MG63 (cell line): ENCODE data around the gene CGB8. TPM values are rescaled to one million over a fixed set of nuclear protein-coding genes. Genes with fewer than 3 reads are reported as not detected.
A peak's percentile ranks its signal among the peaks of the same experiment; 100 is the strongest.
"Not testable (repeated sequence)": the region's sequence is repeated elsewhere in the genome, so short reads cannot be mapped to it uniquely, and the experiment has no call there.

Experiments used
- DNase-seq: peaks from one replicate; pipeline ENCODE4 v3.0.0-alpha.2; 2020
- H3K27me3 ChIP-seq: fragments of 250-450 bp; sonication (Bioruptor Pico); 2 replicates; pipeline ENCODE4 v1.5.1; 2020; ENCODE audit warnings: mild to moderate bottlenecking, moderate library complexity
- H3K36me3 ChIP-seq: fragments of 250-450 bp; sonication (Bioruptor Pico); 2 replicates; pipeline ENCODE4 v1.5.1; 2020; ENCODE audit warnings: mild to moderate bottlenecking, moderate library complexity
- H3K4me3 ChIP-seq: fragments of 250-450 bp; sonication (Bioruptor Pico); 2 replicates; pipeline ENCODE4 v1.5.1; 2020; ENCODE audit warnings: mild to moderate bottlenecking, moderate library complexity
- H3K9me3 ChIP-seq: fragments of 250-450 bp; sonication (Bioruptor Pico); 2 replicates; pipeline ENCODE4 v1.5.1; 2020; ENCODE audit warnings: mild to moderate bottlenecking, moderate library complexity
- total RNA-seq: library from RNA; depleted of rRNA; stranded (reverse); fragments of >200 nt; shearing (Covaris generic); gene quantifications from 2 replicates; pipeline ENCODE4 v1.2.3, GENCODE V29; 2014; ENCODE audit warnings: low replicate concordance

CGB8 gene
- total RNA-seq, 1 experiment from 2014 or later, result not detected

- H3K27me3 ChIP-seq, result peaks cover 11% of the 10 kb centered on the region
- H3K4me3 ChIP-seq, result peak overlapping the region; percentile 40
- DNase-seq, result peak; percentile 64
These were observed 29.5 kb downstream of the CGB8 start for GRCh38 chr19:49019242-49019932.

GRCh38 chr19:49018388-49019241 lies 30.3 kb downstream of the CGB8 start:
- H3K9me3 ChIP-seq, DNase-seq, H3K4me3 ChIP-seq: not testable (repeated sequence)
- Histone ChIP-seq H3K36me3 (peaks cover 24% of the 10 kb centered on the region), H3K27me3 (peaks cover 11% of the 10 kb centered on the region)

More at GRCh38 chr19:49019242-49019932, 29.5 kb downstream of the CGB8 start:
- Histone ChIP-seq H3K9me3 (no peaks in the 10 kb centered on the region), H3K36me3 (peaks cover 16% of the 10 kb centered on the region)

GRCh38 chr19:49017666-49018351 lies 31.1 kb downstream of the CGB8 start:
- peak; percentile 60 for DNase-seq

DNA sequence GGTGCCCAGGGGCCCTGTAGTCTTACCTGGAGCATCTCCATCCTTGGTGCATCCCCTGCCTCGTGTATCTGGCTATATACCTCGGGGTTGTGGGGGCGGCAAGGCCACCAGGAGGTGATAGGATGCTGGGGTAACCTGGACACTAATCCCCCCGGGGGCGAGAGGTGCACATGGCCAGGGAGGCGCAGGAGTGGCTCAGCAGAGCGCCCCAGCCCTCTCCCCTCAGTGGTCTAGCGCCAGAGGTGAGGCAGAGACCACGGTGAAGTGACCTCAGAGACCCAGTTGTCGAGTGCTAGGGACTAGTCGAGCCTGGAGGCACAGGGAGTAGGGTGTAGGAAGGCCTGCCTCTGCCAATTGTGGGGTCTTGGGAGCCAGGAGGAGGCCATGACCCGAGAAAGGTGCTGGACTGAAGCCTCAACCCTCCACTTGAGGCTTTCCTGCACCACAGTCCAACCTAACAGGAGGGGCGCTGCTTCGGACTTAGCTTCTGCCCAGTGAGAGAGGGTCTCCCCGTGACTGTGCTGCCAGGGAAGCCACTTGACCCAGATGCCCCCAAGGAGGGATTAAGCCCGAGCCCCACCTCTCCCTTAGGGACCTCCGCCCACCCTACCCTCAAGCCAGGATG lies 31.8 kb downstream of the CGB8 start, which contains the start of gene LHB:
LHB (minus strand) TSS at position 51 of the 625 bp plus-strand sequence; CDS start at position 41, 10 bp downstream.
- H3K9me3 ChIP-seq, result no peaks in the 10 kb centered on the region
- DNase-seq, result no peak

More at GRCh38 chr19:49017666-49018351, 31.1 kb downstream of the CGB8 start:
- Histone ChIP-seq H3K27me3 (peaks cover 11% of the 10 kb centered on the region), H3K9me3 (no peaks in the 10 kb centered on the region), H3K36me3 (peaks cover 28% of the 10 kb centered on the region), H3K4me3 (no peak overlapping the region)

GRCh38 chr19:49016067-49016839 lies 32.7 kb downstream of the CGB8 start:
- Histone ChIP-seq H3K4me3 (no peak overlapping the region), H3K36me3 (peaks cover 41% of the 10 kb centered on the region), H3K9me3 (no peaks in the 10 kb centered on the region), H3K27me3 (peaks cover 11% of the 10 kb centered on the region)
- no peak for DNase-seq

More for the DNA sequence above, 31.8 kb downstream of the CGB8 start, which contains the start of gene LHB:
- peaks cover 11% of the 10 kb centered on the region for H3K27me3 ChIP-seq
- H3K36me3 ChIP-seq, result peaks cover 35% of the 10 kb centered on the region
- H3K4me3 ChIP-seq, result no peak within 1 kb of the TSS

- no peak for DNase-seq
- Histone ChIP-seq H3K4me3 (no peak overlapping the region), H3K36me3 (peaks cover 51% of the 10 kb centered on the region), H3K27me3 (peaks cover 11% of the 10 kb centered on the region), H3K9me3 (no peaks in the 10 kb centered on the region)
These were observed 34.0 kb downstream of the CGB8 start for GRCh38 chr19:49014870-49015255.

DNA sequence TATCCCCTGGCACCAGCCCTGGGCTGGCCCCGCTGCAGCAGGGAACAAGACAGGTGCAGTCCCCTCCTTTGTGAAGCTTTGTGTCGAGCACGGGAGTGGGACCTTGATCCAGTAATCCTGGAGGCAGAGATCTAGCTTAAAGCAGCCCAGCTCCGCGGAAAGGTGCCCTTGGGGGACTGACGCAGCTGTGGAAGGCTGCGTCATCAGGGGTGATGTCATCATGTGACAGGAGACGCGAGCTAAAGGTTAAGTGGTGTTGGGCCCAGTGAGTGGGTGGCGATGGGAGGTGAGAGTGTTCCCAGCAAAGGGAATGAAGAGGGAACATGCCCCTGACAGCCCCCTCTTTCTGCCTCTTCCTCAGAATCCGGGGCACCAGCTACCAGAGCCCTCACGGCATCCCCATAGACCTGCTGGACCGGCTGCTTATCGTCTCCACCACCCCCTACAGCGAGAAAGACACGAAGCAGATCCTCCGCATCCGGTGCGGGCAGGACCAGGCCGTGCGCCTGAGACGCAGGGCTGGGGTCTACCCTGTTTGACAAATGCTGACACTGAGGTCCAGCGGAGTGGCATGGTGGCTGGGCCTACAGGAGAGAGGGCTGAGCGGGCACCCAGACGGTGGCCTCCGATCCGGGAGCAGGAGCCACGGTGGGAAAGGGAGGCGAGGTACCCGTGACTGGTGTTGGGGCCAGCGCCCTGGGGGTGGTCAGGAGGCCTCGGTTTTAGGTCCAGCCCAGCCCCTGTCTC lies 34.6 kb downstream of the CGB8 start:
- Histone ChIP-seq H3K36me3 (peaks cover 56% of the 10 kb centered on the region), H3K9me3 (no peaks in the 10 kb centered on the region), H3K4me3 (no peak overlapping the region), H3K27me3 (peaks cover 6% of the 10 kb centered on the region)
- DNase-seq, result no peak

DNA sequence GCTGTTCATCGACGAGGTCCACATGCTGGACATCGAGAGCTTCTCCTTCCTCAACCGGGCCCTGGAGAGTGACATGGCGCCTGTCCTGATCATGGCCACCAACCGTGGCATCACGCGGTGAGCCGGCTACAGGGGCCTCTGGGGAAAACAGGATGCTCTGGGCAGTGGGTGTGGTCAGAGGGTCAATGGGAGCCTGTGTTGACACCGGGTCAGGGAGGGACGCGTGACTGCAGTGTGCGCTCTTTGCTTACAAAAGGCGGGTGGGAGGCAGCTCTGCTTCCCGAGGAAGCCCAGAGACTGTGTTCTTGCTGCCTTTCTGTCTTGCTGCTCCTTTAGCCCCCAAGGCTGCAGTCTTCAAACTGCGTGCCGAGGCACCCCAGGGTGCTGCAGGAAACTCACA lies 37.7 kb downstream of the CGB8 start:
- no peak for DNase-seq
- H3K9me3 ChIP-seq, result no peaks in the 10 kb centered on the region
- H3K36me3 ChIP-seq, result peaks cover 80% of the 10 kb centered on the region
- H3K27me3 ChIP-seq, result no peaks in the 10 kb centered on the region
- no peak overlapping the region for H3K4me3 ChIP-seq

DNA sequence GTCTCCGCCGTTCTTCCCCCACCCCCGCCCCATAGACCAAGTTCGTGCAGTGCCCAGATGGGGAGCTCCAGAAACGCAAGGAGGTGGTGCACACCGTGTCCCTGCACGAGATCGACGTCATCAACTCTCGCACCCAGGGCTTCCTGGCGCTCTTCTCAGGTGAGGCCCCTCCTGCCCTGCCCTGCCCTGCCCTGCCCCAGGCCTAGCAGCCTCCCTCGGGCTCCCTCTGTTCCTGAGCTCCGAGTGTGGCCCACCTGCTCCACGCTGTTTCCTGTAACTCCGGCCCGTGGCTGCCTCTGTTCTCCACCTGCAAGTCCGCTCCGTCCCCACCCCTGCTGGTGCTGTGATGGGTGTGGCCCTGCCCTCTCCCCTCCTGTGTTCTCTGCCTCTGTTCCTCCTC lies 38.5 kb downstream of the CGB8 start:
- Histone ChIP-seq H3K4me3 (no peak overlapping the region), H3K9me3 (no peaks in the 10 kb centered on the region), H3K36me3 (peaks cover 82% of the 10 kb centered on the region), H3K27me3 (no peaks in the 10 kb centered on the region)
- no peak for DNase-seq

GRCh38 chr19:49009828-49010227 lies 39.1 kb downstream of the CGB8 start:
- Histone ChIP-seq H3K9me3 (no peaks in the 10 kb centered on the region), H3K4me3 (no peak overlapping the region), H3K27me3 (no peaks in the 10 kb centered on the region), H3K36me3 (peaks cover 81% of the 10 kb centered on the region)
- DNase-seq, result no peak

GRCh38 chr19:49006905-49007304 lies 42.0 kb downstream of the CGB8 start:
- DNase-seq, result no peak
- Histone ChIP-seq H3K36me3 (peaks cover 82% of the 10 kb centered on the region), H3K4me3 (no peak overlapping the region), H3K27me3 (no peaks in the 10 kb centered on the region), H3K9me3 (no peaks in the 10 kb centered on the region)

GRCh38 chr19:49004964-49005614 lies 43.8 kb downstream of the CGB8 start:
- H3K9me3 ChIP-seq, result no peaks in the 10 kb centered on the region
- H3K4me3 ChIP-seq, result no peak overlapping the region
- DNase-seq, result no peak
- no peaks in the 10 kb centered on the region for H3K27me3 ChIP-seq
- H3K36me3 ChIP-seq, result peaks cover 82% of the 10 kb centered on the region

GRCh38 chr19:49004133-49004532 lies 44.8 kb downstream of the CGB8 start:
- DNase-seq, result no peak

GRCh38 chr19:48999481-49000325 lies 49.2 kb downstream of the CGB8 start:
- no peaks in the 10 kb centered on the region for H3K27me3 ChIP-seq
- no peak for DNase-seq
- H3K9me3 ChIP-seq, result no peaks in the 10 kb centered on the region
- peaks cover 68% of the 10 kb centered on the region for H3K36me3 ChIP-seq
- H3K4me3 ChIP-seq, result no peak overlapping the region

More at GRCh38 chr19:49004133-49004532, 44.8 kb downstream of the CGB8 start:
- Histone ChIP-seq H3K9me3 (no peaks in the 10 kb centered on the region), H3K27me3 (no peaks in the 10 kb centered on the region), H3K36me3 (peaks cover 84% of the 10 kb centered on the region), H3K4me3 (no peak overlapping the region)
